GM10266 (cell line): ENCODE results near the gene SPN.
"Not testable (repeated sequence)": the region's sequence is repeated elsewhere in the genome, so short reads cannot be mapped to it uniquely, and the experiment has no call there.

Experiments used
- DNase-seq: peaks from one replicate; pipeline ENCODE4 v3.0.0; 2012; ENCODE audit errors: extremely low spot score
- TF ChIP-seq, protein P1 (sequence below): IDR thresholded peaks from 2 replicates; pipeline ENCODE4 v1.5.1; 2012; ENCODE audit warnings: mild to moderate bottlenecking, low read depth; ENCODE audit not compliant: control insufficient read depth, insufficient read depth; ENCODE audit errors: missing control alignments

Gene SPN

DNA sequence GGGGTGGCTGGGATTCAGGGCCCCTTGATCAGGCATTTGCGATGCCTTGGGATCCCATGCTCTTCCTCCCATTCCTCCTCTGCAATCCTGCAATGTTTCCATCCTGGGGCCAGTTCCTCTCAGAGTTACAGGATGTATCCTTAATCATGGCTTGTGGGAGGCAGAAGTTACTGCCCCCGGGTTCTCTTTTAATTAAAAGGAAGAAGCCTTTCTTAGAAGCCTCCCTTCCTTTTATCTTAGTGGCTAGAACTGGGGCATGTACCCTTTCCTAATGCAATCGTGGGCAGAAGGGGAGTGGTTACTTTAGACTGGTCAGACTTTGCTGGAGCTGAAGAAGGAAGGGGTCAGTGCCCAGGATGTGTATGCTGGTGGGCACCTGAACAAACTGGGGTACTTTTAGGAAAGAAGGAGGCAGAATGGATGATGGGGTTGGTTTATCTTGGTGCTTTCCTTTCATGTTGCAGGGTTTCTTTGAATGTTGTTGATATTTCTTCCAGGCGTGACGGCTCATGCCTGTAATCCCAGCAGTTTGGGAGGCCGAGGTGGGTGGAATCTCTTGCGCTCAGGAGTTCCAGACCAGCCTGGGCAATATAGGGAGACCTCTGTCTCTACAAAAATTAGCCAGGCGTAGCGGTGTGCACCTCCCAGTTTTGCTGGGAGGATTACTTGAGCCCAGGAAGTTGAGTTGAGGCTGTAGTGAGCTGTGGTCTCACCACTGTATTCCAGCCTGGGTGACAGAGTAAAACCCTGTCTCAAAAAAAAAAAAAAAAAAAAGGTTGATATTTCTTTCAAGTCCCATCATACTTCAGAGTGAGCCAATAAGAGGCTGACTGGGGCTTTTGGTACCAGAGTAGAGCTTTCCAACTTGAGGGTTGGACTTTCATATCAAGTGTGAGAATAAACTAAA lies 13.2 kb upstream of the SPN start:
- TF ChIP-seq, protein P1, sequence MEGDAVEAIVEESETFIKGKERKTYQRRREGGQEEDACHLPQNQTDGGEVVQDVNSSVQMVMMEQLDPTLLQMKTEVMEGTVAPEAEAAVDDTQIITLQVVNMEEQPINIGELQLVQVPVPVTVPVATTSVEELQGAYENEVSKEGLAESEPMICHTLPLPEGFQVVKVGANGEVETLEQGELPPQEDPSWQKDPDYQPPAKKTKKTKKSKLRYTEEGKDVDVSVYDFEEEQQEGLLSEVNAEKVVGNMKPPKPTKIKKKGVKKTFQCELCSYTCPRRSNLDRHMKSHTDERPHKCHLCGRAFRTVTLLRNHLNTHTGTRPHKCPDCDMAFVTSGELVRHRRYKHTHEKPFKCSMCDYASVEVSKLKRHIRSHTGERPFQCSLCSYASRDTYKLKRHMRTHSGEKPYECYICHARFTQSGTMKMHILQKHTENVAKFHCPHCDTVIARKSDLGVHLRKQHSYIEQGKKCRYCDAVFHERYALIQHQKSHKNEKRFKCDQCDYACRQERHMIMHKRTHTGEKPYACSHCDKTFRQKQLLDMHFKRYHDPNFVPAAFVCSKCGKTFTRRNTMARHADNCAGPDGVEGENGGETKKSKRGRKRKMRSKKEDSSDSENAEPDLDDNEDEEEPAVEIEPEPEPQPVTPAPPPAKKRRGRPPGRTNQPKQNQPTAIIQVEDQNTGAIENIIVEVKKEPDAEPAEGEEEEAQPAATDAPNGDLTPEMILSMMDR: no peak
- DNase-seq: no peak

DNA sequence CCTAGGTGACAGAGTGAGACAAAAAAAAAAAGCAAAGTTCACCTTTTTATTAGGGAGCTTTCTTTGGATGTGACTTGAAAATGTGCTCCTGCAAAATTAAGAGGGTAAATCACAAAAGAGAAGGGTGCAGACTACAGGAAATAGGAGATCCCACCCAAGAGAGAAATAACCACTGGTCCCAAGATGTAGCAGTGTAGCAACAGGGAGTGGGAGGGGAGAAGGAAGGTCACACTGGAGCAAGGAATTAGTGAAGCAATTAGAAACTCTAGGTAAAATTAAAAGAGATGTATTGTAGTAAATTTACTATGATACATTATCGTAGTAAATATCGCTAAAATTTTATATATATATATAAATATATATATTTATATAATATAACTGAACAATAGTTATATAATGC lies 12.3 kb upstream of the SPN start:
- DNase-seq: no peak
- TF ChIP-seq, protein P1: no peak

DNA sequence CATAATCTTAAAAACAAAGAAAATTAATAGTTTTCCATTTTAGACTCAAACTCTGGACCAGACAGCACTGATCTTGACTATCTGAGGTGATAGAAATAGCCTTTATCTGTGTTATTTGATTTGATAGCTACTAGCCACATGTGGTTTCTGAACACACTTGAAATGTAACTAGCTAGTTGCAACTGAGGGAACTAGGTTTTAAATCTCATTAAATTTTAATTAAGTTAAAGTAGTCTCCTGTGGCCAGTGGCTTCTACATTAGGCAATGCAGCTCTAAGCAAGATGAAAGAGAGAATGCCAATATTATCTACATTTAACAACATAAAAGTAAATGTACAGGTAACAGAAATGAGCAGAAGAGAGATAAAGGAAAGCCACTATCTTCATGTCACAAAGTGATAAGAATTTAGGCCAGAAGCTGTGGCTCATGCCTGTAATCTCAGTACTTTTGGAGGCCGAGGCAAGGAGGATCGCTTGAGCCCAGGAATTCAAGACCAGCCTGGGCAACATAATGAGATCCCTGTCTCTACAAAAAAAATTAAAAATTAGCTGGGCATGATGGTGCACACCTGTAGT lies 11.2 kb upstream of the SPN start:
- DNase-seq: no peak
- TF ChIP-seq, protein P1: no peak

DNA sequence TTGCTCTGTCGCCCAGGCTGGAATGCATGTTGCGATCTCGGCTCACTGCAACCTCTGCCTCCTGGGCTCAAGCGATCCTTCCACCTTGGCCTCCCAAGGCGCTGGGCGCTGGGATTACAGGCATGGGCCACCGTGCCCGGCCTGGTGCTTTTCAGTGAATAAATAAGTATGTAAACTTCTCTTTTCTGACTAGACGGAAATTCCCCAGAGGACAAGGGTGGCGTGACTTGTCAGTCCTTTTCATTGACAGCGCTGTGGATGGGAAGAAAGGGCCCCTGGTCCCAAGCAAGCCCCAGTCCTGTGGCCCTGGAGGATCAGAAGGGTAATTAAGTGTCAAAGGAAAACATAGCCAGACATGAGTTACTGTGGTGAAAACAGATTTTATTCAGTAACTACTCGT lies 9.6 kb upstream of the SPN start:
- no peak for DNase-seq
- TF ChIP-seq, protein P1: no peak

DNA sequence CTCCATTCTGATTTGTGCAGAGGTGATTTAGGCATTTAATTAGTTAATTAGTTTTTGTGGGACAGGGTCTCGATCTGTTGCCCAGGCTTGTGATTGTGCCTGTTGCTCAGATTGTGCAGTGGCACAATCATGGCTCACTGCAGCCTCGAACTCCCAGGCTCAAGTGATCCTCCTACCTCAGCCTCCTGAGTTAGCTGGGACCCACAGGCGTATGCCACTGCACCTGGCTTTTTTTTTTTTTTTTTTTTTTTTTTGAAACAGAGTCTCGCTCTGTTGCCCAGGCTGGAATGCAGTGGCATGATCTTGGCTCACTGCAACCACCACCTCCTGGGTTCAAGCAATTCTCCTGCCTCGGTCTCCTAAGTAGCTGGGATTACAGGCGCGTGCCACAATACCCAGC lies 9.2 kb upstream of the SPN start:
- DNase-seq: not testable (repeated sequence)

DNA sequence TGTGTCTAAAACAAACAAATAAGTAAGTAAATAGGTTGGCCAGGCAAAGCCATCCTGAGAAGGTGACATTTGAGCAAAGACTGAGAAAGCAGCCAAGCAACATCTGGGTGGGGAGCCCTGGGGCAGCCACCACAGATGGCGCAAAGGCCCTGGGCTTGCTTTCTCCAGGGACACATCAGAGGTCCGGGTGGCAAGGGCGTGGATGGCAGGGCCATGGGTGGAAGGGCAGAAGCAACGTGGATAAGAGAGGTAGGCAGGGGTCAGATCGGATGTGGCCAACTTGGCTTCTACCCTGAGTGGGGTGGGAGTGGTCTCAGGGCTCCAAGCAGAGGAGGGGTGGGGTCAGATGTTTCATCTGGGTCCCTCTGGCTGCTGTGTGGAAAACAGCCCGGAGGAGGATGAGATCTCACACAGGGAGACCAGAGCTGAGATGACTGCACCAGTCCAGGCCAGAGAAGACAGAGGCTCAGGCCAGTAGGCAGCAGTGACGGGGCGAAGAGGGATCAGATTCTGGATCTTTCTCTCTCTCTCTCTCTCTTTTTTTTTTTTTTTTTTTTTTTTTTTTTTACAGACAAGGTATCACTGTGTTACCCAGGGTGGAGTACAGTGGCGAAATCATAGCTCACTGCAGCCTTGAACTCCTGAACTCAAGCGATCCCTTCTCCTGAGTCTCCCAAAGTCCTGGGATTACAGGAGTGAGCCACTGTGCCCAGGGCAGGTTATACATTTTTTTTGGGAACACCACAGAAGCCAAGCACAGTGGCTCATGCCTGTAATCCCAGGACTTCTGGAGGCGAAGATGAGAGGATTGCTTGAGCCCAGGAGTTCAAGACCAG lies 6.1 kb upstream of the SPN start:
- TF ChIP-seq, protein P1: no peak
- no peak for DNase-seq

DNA sequence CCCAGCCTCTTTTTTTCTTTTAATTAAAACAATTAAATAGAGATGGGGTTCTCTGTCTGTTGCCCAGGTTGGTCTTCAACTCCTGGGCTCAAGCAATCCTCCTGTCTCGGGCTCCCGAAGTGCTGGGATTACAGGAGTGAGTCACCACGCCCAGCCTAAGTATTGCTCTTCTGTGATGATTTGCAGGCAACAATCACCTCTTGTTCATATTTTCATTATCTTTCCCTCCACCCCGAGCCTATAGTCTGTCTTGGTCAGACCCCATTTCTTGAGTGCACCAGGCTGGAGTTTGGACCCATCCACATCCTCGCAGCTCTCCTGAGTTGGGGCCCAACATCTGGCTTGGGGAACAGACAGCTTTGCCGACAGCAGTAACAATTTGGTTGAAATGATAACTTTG lies 4.3 kb upstream of the SPN start:
- no peak for DNase-seq
- TF ChIP-seq, protein P1: no peak
